ENCODE measurements around the gene TRIM63. TPM values are rescaled to one million over a fixed set of nuclear protein-coding genes. Genes with fewer than 3 reads are reported as not detected.

Gene TRIM63
- total RNA-seq: 29.4 and 39.6 TPM in 2 replicates
- polyA plus RNA-seq: 25.8 and 32.8 TPM in 2 replicates

DNA sequence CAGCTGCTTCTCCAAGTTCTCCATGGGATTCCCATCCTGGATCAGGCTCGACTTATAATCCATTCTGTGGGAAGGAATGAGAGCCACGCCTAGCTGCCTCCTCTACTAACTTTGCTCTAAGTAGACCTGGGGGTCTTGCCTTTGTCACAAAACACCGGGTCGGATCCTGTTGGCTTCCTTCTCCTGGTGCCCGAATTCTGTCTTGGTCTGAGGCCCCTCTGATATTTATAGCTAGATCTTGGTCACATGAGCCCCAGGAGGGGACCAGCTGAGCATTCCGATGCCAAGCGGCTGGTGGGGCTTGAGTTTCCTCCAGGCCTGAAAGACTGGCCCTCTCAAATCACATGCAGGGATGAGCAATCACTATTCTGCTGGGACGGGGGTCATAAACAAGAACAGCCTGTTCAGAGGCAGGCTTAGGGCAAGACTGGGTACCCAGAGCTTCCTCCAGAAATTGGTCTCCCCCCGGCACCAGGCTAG lies at the start of gene TRIM63:
Gene TRIM63 (minus strand): TSS at position 199 of the 480 bp plus-strand sequence. CDS start 136 bp downstream, at position 63.
- TF ChIP-seq, protein P1, sequence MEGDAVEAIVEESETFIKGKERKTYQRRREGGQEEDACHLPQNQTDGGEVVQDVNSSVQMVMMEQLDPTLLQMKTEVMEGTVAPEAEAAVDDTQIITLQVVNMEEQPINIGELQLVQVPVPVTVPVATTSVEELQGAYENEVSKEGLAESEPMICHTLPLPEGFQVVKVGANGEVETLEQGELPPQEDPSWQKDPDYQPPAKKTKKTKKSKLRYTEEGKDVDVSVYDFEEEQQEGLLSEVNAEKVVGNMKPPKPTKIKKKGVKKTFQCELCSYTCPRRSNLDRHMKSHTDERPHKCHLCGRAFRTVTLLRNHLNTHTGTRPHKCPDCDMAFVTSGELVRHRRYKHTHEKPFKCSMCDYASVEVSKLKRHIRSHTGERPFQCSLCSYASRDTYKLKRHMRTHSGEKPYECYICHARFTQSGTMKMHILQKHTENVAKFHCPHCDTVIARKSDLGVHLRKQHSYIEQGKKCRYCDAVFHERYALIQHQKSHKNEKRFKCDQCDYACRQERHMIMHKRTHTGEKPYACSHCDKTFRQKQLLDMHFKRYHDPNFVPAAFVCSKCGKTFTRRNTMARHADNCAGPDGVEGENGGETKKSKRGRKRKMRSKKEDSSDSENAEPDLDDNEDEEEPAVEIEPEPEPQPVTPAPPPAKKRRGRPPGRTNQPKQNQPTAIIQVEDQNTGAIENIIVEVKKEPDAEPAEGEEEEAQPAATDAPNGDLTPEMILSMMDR (IDR thresholded peaks at IDR 0.05; ENCODE audit: low read depth, low read length): no peak
- Histone ChIP-seq H3K27me3 (no peaks in the 10 kb centered on the region), H3K27ac (peak within 1 kb of the TSS; percentile 97), H3K4me1 (ENCODE audit: low read depth) (peaks cover 40% of the 10 kb centered on the region), H3K9me3 (ENCODE audit: low read depth) (no peaks in the 10 kb centered on the region), H3K4me3 (peak within 1 kb of the TSS; percentile 14), H3K36me3 (no peaks in the 10 kb centered on the region)
- DNase-seq (ENCODE audit: low read depth in 1 of 2, low spot score in 1 of 2): peak in 1 of 2 donors; percentile 60

DNA sequence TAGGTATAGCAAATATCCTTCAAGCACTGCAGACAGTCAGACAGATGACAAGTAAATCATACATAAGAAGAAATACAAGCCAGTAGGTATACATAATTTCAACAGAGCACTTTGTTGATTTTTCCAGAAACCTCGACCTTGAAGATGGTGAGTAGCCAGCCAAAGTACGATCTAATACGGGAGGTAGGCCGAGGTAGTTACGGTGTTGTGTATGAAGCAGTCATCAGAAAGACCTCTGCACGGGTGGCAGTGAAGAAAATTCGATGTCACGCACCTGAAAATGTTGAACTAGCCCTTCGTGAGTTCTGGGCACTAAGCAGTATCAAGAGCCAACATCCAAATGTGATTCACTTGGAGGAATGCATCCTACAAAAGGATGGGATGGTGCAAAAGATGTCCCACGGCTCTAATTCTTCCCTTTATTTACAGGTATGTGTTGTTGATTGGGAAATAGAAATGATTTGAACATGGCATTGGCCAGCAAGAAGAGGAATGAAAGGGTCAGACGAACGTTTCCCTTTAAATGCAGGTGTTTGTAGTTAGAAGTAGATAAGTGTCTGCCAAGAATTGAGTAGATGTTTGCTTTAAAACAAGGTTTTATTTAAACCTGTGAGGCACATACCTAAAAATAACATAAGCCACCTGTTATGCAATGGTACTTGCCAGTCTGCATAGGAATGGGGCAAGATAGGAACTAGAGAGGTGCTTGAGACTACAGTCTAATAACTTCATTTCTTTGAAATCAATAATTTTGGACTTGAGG lies 46.9 kb upstream of the TRIM63 start:
- Histone ChIP-seq H3K27me3 (no peaks in the 10 kb centered on the region), H3K36me3 (peaks cover 20% of the 10 kb centered on the region), H3K4me1 (ENCODE audit: low read depth) (peaks cover 17% of the 10 kb centered on the region), H3K9me3 (ENCODE audit: low read depth) (no peaks in the 10 kb centered on the region), H3K4me3 (no peak overlapping the region), H3K27ac (no peak overlapping the region)
- TF ChIP-seq, protein P1 (IDR thresholded peaks at IDR 0.05; ENCODE audit: low read depth, low read length): no peak
- no peak for DNase-seq (ENCODE audit: low read depth in 1 of 2, low spot score in 1 of 2)

DNA sequence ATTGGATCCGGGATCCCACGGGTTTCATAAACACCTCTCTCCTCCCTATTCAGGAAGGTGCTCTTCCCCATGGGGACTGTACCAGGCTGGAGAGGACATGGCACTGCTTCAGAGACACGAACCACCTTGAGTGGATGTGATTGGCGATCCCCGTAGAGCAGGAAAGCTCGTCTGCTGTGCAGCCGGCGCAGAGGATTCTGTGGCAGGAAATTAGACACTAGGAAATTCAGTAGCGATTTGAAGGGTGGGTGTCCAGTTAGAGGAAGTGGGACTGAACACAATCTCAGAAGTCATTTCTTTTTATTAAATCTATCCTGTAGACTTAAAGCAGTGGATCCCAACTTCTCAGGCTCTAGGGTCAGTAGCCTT lies 45.0 kb upstream of the TRIM63 start:
- DNase-seq (ENCODE audit: low read depth in 1 of 2, low spot score in 1 of 2): no peak
- H3K27me3 ChIP-seq: no peaks in the 10 kb centered on the region
- no peaks in the 10 kb centered on the region for H3K9me3 ChIP-seq (ENCODE audit: low read depth)
- peak overlapping the region; percentile 96 for H3K27ac ChIP-seq
- peak overlapping the region; percentile 90 for H3K4me3 ChIP-seq
- TF ChIP-seq, protein P1 (IDR thresholded peaks at IDR 0.05; ENCODE audit: low read depth, low read length): no peak
- peaks cover 17% of the 10 kb centered on the region for H3K4me1 ChIP-seq (ENCODE audit: low read depth)
- H3K36me3 ChIP-seq: peaks cover 12% of the 10 kb centered on the region

GRCh38 chr1:26111530-26112406 lies 44.3 kb upstream of the TRIM63 start, which contains the start of gene PDIK1L:
PDIK1L (plus strand) TSS chr1:26111824; CDS start chr1:26114309, 2,485 bp downstream.
- H3K9me3 ChIP-seq (ENCODE audit: low read depth): no peaks in the 10 kb centered on the region
- no peaks in the 10 kb centered on the region for H3K27me3 ChIP-seq
- TF ChIP-seq, protein P1 (IDR thresholded peaks at IDR 0.05; ENCODE audit: low read depth, low read length): no peak
- peak within 1 kb of the TSS; percentile 96 for H3K27ac ChIP-seq
- peak; percentile 95 to 98 for DNase-seq (ENCODE audit: low read depth in 1 of 2, low spot score in 1 of 2)
- peak within 1 kb of the TSS; percentile 90 for H3K4me3 ChIP-seq
- peaks cover 12% of the 10 kb centered on the region for H3K36me3 ChIP-seq
- peaks cover 17% of the 10 kb centered on the region for H3K4me1 ChIP-seq (ENCODE audit: low read depth)

DNA sequence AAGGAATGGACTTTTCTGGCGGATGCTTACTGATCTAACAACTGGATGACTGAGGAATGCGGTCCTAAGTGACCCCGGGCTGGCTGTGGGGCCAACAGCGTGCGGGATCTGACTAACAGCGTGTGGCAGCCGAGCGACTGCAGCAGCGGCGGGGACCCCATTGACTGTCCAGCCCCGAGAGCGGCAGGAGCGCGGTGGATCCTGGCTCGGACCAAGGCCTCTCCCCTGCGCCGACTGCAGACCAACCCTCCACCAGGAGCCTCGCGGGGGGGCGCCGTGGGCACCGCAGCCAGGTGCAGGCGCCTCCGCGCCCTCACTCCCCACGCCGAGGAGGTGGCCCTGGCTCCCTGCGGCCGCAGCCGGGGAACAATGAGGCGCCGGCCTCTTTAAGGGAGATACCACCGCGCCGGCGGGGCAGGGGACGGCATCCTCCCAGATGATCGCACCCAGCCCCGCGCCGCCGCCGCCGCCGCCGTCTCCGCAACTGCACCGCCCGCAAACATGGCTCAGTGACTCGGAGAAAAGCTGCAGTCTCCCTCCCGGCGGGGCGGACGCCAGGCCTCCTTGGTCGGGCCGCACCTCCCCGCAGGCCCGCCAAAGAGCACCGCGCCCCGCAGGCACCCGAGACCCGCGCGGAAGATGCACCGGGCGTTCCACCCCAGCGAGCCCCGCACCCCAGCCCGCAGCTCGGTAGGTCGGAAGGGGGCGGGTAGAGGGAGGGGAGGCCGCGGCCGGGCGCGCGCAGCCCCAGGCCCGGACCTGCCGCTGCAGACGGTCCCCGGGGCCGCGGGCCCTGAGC lies 43.5 kb upstream of the TRIM63 start:
- H3K27me3 ChIP-seq: no peaks in the 10 kb centered on the region
- H3K36me3 ChIP-seq: peaks cover 12% of the 10 kb centered on the region
- peak overlapping the region; percentile 96 for H3K27ac ChIP-seq
- TF ChIP-seq, protein P1 (IDR thresholded peaks at IDR 0.05; ENCODE audit: low read depth, low read length): no peak
- H3K4me1 ChIP-seq (ENCODE audit: low read depth): peaks cover 17% of the 10 kb centered on the region
- peak overlapping the region; percentile 90 for H3K4me3 ChIP-seq
- H3K9me3 ChIP-seq (ENCODE audit: low read depth): no peaks in the 10 kb centered on the region
- DNase-seq (ENCODE audit: low read depth in 1 of 2, low spot score in 1 of 2): peak; percentile 75 to 88
